Fibroblast of peridontal ligament (primary cell): Measurements from ENCODE around the gene SYT2.
"Not testable (repeated sequence)": the region's sequence is repeated elsewhere in the genome, so short reads cannot be mapped to it uniquely, and the experiment has no call there.

ENCODE experiments used
- DNase-seq: peaks from one replicate; pipeline ENCODE4 v3.0.0-alpha.2; 2010; ENCODE audit errors: extremely low read depth

SYT2 gene

GRCh38 chr1:202643397-202644218 is 66.6 kb downstream of the SYT2 start:
- DNase-seq: no peak

- no peak for DNase-seq
Observed at GRCh38 chr1:202642619-202643291, 67.5 kb downstream of the SYT2 start.

GRCh38 chr1:202642212-202642611 is 68.0 kb downstream of the SYT2 start:
- no peak for DNase-seq

GRCh38 chr1:202639500-202639899 is 70.8 kb downstream of the SYT2 start:
- no peak for DNase-seq

- DNase-seq: not testable (repeated sequence)
Observed at GRCh38 chr1:202638701-202639305, 71.5 kb downstream of the SYT2 start.

- DNase-seq: no peak
Observed at GRCh38 chr1:202638019-202638700, 72.1 kb downstream of the SYT2 start.

GRCh38 chr1:202637321-202638018 is 72.8 kb downstream of the SYT2 start:
- not testable (repeated sequence) for DNase-seq

- DNase-seq: not testable (repeated sequence)
Observed at GRCh38 chr1:202636171-202636570, 74.1 kb downstream of the SYT2 start.

GRCh38 chr1:202632241-202632640 is 78.0 kb downstream of the SYT2 start:
- DNase-seq: no peak

- DNase-seq: no peak
Observed at GRCh38 chr1:202631076-202631923, 79.0 kb downstream of the SYT2 start.

GRCh38 chr1:202630541-202630940 is 79.7 kb downstream of the SYT2 start:
- no peak for DNase-seq

- not testable (repeated sequence) for DNase-seq
Observed at GRCh38 chr1:202630096-202630495, 80.2 kb downstream of the SYT2 start.

- DNase-seq: not testable (repeated sequence)
Observed at GRCh38 chr1:202629257-202629811, 80.9 kb downstream of the SYT2 start.

- DNase-seq: no peak
Observed at GRCh38 chr1:202628646-202629215, 81.5 kb downstream of the SYT2 start.

- DNase-seq: no peak
Observed at GRCh38 chr1:202627841-202628565, 82.3 kb downstream of the SYT2 start.

- not testable (repeated sequence) for DNase-seq
Observed at GRCh38 chr1:202627036-202627435, 83.2 kb downstream of the SYT2 start.

GRCh38 chr1:202625416-202626360 is 84.6 kb downstream of the SYT2 start:
- peak; percentile 51 for DNase-seq

- DNase-seq: no peak
Observed at GRCh38 chr1:202624781-202625108, 85.5 kb downstream of the SYT2 start.
